ENCODE data around the gene DYRK3.

DNA sequence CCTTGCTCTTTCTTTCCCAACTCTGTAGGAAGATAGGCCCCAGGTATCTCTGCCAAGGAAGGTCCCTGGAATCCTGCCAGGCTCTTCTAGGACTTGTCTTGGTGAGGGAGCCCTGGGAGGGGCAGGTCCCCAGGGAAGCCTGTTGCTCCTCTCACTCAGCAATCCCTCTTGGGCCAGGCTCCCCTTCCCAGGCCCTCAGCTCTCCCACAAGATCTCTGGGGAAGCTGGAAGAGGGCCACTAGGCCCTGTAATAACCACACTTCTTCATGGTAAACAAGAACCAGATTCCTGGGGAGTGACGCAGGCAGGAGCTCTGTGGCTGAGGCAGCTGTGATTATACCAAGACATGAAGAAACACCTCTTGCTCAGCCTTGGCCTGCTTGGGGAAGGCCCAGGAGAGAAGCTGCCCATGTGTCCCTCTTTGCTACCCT lies 39.4 kb downstream of the DYRK3 start:
- TF ChIP-seq, protein P1, sequence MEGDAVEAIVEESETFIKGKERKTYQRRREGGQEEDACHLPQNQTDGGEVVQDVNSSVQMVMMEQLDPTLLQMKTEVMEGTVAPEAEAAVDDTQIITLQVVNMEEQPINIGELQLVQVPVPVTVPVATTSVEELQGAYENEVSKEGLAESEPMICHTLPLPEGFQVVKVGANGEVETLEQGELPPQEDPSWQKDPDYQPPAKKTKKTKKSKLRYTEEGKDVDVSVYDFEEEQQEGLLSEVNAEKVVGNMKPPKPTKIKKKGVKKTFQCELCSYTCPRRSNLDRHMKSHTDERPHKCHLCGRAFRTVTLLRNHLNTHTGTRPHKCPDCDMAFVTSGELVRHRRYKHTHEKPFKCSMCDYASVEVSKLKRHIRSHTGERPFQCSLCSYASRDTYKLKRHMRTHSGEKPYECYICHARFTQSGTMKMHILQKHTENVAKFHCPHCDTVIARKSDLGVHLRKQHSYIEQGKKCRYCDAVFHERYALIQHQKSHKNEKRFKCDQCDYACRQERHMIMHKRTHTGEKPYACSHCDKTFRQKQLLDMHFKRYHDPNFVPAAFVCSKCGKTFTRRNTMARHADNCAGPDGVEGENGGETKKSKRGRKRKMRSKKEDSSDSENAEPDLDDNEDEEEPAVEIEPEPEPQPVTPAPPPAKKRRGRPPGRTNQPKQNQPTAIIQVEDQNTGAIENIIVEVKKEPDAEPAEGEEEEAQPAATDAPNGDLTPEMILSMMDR (IDR thresholded peaks at IDR 0.05), result no peak
- TF ChIP-seq POLR2A (IDR thresholded peaks at IDR 0.05), result no peak
